Measurements from ENCODE around the gene FREY1. TPM values are rescaled to one million over a fixed set of nuclear protein-coding genes. Genes with fewer than 3 reads are reported as not detected.

The FREY1 gene
- total RNA-seq, 4 donors from 2014 or later: not detected

GRCh38 chr11:45889966-45890365 is 17.1 kb downstream of the FREY1 start:
- intact Hi-C loops (cut with DNase I; ENCODE audit: low total_unique reads): no loop called here
- no peaks in the 10 kb centered on the region for H3K9me3 ChIP-seq
- DNase-seq: no peak
- H3K4me1 ChIP-seq: peaks cover 0 to 5% of the 10 kb centered on the region in 2 donors
- no peak overlapping the region for H3K4me3 ChIP-seq
- in situ Hi-C loops (cut with MboI; ENCODE audit: low sequenced_read_pairs in 4 of 4): no loop called here
- no peak for ATAC-seq
- TF ChIP-seq CTCF (IDR thresholded peaks at IDR 0.05 in 4 of 5, conservative IDR thresholded peaks at IDR 0.05 in 1 of 5) (no peak), POLR2A (IDR thresholded peaks at IDR 0.05) (no peak)
- no peaks in the 10 kb centered on the region for H3K36me3 ChIP-seq
- no peak overlapping the region for H3K27ac ChIP-seq
- no peaks in the 10 kb centered on the region for H3K27me3 ChIP-seq

DNA sequence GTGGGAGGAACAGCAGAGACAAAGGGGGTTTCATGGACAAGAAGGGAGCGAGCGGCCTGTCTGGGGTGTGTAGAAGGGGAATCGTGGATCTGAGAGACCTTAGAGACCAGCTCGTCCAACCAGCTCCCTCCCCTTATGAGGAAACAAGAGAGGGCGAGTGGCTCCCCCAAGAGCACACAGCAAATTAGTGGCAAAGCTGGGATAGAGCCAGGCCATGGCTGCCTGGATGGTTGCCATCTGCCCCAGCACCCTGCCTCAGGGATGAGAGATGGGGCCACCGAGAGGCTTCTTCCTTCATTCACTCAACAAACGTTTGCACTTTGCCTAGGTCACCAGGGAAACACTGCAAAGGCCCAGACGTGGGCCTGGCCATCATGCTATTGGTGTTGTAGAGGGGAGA is 17.5 kb downstream of the FREY1 start:
- ATAC-seq: no peak

DNA sequence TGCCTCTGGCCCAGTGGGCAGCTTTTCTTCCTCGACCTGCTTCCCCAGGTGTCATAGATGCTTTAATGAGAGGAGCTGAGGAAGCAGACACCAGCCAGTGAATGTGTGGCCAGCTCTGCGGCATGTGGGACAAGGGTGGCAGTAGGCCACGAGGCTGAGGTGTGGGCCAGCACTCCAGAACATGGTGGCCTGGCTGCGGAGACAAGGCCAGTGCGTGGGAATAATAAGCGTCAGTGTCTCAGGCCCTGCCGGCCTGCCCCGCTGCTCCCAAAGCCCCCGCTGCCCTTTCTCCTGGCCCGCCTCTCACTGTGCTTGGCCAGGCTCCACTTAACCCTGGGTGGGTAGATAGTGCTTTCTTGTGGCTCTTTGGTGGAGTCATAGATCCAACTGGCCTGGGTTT is 19.5 kb downstream of the FREY1 start:
- DNase-seq: no peak
- H3K27me3 ChIP-seq: no peaks in the 10 kb centered on the region
- no peak for ATAC-seq
- H3K4me3 ChIP-seq: no peak overlapping the region
- intact Hi-C loops (cut with DNase I; ENCODE audit: low total_unique reads) (no loop called here), in situ Hi-C loops (cut with MboI; ENCODE audit: low sequenced_read_pairs in 4 of 4) (no loop called here)
- H3K27ac ChIP-seq: no peak overlapping the region
- H3K4me1 ChIP-seq: peaks cover 0 to 5% of the 10 kb centered on the region in 2 donors
- H3K36me3 ChIP-seq: no peaks in the 10 kb centered on the region
- no peaks in the 10 kb centered on the region for H3K9me3 ChIP-seq
- TF ChIP-seq POLR2A (IDR thresholded peaks at IDR 0.05) (no peak), CTCF (IDR thresholded peaks at IDR 0.05 in 4 of 5, conservative IDR thresholded peaks at IDR 0.05 in 1 of 5) (no peak)

More for the DNA sequence above, 17.5 kb downstream of the FREY1 start:
- Histone ChIP-seq H3K36me3 (no peaks in the 10 kb centered on the region), H3K4me3 (no peak overlapping the region), H3K27ac (no peak overlapping the region), H3K4me1 (peaks cover 0 to 5% of the 10 kb centered on the region in 2 donors), H3K9me3 (no peaks in the 10 kb centered on the region), H3K27me3 (no peaks in the 10 kb centered on the region)
- DNase-seq: no peak
- TF ChIP-seq POLR2A (IDR thresholded peaks at IDR 0.05) (no peak), CTCF (IDR thresholded peaks at IDR 0.05 in 4 of 5, conservative IDR thresholded peaks at IDR 0.05 in 1 of 5) (no peak)
- intact Hi-C loops (cut with DNase I; ENCODE audit: low total_unique reads): no loop called here
- in situ Hi-C loops (cut with MboI; ENCODE audit: low sequenced_read_pairs in 4 of 4): no loop called here

DNA sequence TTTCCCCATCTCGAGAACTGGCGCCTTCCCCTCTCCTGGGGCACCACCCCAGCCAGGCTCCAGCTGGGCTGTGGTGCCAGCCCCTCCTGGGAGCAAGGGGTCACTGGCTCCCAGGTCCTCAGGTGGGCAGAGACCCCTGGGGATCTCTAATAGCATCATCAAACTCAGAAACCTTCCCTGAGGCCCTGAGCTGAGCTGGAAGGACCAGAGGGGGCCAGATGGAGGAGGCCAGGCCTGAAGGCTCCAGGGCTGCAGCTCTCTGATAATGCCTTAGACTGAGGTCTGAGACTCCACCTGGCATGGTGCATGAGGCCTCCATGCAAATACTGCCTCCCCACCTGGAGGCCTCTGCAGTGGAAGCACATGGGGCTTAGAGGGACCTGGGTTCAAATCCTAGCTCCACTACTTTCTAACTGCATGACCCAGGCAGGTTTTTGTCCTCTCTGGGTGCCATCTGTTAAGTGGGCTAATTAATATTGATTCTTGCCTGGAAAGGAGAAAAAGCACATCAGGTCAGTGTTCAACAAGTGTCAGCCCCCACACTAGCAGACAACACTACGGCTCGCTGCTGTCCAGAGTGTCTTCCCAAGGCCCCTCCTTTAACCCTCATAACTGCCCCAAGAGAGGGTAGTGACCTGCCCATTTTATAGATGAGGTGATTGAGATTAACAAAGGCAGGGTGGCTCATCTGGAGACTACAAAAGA is 20.1 kb downstream of the FREY1 start:
- ATAC-seq (no peak), DNase-seq (no peak)
- peaks cover 0 to 3% of the 10 kb centered on the region in 2 donors for H3K36me3 ChIP-seq
- peaks cover 0 to 5% of the 10 kb centered on the region in 2 donors for H3K4me1 ChIP-seq
- in situ Hi-C loops (cut with MboI; ENCODE audit: low sequenced_read_pairs in 4 of 4) (no loop called here), intact Hi-C loops (cut with DNase I; ENCODE audit: low total_unique reads) (no loop called here)
- no peaks in the 10 kb centered on the region for H3K9me3 ChIP-seq
- no peaks in the 10 kb centered on the region for H3K27me3 ChIP-seq
- no peak for TF ChIP-seq CTCF (IDR thresholded peaks at IDR 0.05 in 4 of 5, conservative IDR thresholded peaks at IDR 0.05 in 1 of 5)
- TF ChIP-seq POLR2A (IDR thresholded peaks at IDR 0.05): no peak
- no peak overlapping the region for H3K4me3 ChIP-seq
- no peak overlapping the region for H3K27ac ChIP-seq
